NCI-H345 (cell line): ENCODE results near the gene C15orf62.

Experiments
- DNase-seq: peaks from one replicate; lab custom pipeline; 2025; lab: John Stamatoyannopoulos, UW

Gene C15orf62

DNA sequence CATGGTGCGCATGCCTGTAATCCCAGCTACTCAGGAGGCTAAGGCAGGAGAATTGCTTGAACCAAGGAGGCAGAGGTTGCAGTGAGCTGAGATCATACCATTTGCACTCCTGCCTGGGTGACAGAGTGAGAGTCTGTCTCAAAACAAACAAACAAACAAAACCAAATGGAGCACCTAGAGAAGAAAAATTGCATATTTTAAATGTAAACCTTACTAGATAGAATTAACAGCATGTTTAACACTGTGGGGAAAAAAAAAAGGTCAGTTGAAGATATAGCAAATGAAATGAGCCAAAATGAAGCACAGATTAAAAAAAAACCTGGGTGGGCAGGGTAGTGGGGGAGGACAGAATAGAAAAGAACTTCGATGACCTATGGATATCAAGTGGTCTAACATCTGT lies 51.4 kb downstream of the C15orf62 start:
- DNase-seq = no peak
